Left ventricle myocardium inferior (tissue), 1 donor: ENCODE measurements around the gene FXYD5. TPM values are rescaled to one million over a fixed set of nuclear protein-coding genes. Genes with fewer than 3 reads are reported as not detected.

Source experiments
- DNase-seq: peaks from one replicate; pipeline ENCODE4 v3.0.0-alpha.2; 2020
- H3K27ac ChIP-seq: fragments of 200-600 bp; replicated peaks from 2 replicates; pipeline ENCODE4 v1.8.0; 2021
- H3K27me3 ChIP-seq: fragments of 200-600 bp; 2 replicates; pipeline ENCODE4 v1.8.0; 2021; ENCODE audit warnings: low read depth
- H3K36me3 ChIP-seq: fragments of 200-600 bp; 2 replicates; pipeline ENCODE4 v1.8.0; 2021
- H3K4me1 ChIP-seq: fragments of 200-600 bp; 2 replicates; pipeline ENCODE4 v1.8.0; 2021
- H3K4me3 ChIP-seq: fragments of 200-600 bp; 2 replicates; pipeline ENCODE4 v1.8.0; 2021; ENCODE audit warnings: mild to moderate bottlenecking, moderate library complexity
- H3K9me3 ChIP-seq: fragments of 200-600 bp; replicated peaks from 2 replicates; pipeline ENCODE4 v1.8.0; 2021
- intact Hi-C: fragments of 100-400 bp; cut with micrococcal nuclease; formaldehyde crosslinking; loops from one replicate; pipeline ENCODE4 v1.11.0; 2022
- total RNA-seq: library from RNA; stranded (reverse); fragmentation: NEBNext Ultra II Directional; extraction: Animal tissue kit (Norgen Biotek cat#: 25700); gene quantifications from one replicate; pipeline ENCODE4 v1.2.1, GENCODE V29; 2021
- TF ChIP-seq, protein P1 (sequence below): fragments of 200-600 bp; IDR thresholded peaks from 2 replicates; pipeline ENCODE4 v1.8.0; 2021; ENCODE audit warnings: antibody characterized with exemption, mild to moderate bottlenecking, borderline replicate concordance
- donor health status: DM: no; HTN: yes; CAD: no; lungs with severe emphysema.

FXYD5 gene
- total RNA-seq, 1 donor from 2014 or later = 23.4 TPM

DNA sequence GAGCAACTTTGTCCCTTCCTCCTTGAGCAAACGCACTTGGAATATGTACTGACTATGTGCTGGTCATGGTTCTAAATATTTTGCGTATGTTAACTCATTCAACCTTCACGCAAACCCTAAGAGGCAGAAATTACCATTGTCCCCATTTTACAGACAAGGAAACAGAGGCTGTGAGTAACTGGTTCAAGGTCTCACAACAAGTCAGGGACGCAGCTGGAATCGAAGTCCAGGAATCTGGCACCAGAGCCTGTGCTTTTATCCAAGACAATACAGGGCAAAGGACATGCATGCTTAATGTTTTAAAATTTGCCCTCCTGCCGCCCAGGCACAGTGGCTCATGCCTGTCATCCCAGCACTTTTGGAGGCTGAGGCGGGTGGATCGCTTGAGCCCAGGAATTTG lies 5.1 kb downstream of the FXYD5 start:
- H3K27me3 ChIP-seq = peaks cover 22% of the 10 kb centered on the region
- no peak for DNase-seq
- peaks cover 12% of the 10 kb centered on the region for H3K4me1 ChIP-seq
- TF ChIP-seq, protein P1, sequence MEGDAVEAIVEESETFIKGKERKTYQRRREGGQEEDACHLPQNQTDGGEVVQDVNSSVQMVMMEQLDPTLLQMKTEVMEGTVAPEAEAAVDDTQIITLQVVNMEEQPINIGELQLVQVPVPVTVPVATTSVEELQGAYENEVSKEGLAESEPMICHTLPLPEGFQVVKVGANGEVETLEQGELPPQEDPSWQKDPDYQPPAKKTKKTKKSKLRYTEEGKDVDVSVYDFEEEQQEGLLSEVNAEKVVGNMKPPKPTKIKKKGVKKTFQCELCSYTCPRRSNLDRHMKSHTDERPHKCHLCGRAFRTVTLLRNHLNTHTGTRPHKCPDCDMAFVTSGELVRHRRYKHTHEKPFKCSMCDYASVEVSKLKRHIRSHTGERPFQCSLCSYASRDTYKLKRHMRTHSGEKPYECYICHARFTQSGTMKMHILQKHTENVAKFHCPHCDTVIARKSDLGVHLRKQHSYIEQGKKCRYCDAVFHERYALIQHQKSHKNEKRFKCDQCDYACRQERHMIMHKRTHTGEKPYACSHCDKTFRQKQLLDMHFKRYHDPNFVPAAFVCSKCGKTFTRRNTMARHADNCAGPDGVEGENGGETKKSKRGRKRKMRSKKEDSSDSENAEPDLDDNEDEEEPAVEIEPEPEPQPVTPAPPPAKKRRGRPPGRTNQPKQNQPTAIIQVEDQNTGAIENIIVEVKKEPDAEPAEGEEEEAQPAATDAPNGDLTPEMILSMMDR = no peak
- H3K9me3 ChIP-seq = peaks cover 25% of the 10 kb centered on the region
- H3K36me3 ChIP-seq = peaks cover 63% of the 10 kb centered on the region
- H3K27ac ChIP-seq = no peak overlapping the region
- intact Hi-C loops = no loop called here
- H3K4me3 ChIP-seq = no peak overlapping the region

DNA sequence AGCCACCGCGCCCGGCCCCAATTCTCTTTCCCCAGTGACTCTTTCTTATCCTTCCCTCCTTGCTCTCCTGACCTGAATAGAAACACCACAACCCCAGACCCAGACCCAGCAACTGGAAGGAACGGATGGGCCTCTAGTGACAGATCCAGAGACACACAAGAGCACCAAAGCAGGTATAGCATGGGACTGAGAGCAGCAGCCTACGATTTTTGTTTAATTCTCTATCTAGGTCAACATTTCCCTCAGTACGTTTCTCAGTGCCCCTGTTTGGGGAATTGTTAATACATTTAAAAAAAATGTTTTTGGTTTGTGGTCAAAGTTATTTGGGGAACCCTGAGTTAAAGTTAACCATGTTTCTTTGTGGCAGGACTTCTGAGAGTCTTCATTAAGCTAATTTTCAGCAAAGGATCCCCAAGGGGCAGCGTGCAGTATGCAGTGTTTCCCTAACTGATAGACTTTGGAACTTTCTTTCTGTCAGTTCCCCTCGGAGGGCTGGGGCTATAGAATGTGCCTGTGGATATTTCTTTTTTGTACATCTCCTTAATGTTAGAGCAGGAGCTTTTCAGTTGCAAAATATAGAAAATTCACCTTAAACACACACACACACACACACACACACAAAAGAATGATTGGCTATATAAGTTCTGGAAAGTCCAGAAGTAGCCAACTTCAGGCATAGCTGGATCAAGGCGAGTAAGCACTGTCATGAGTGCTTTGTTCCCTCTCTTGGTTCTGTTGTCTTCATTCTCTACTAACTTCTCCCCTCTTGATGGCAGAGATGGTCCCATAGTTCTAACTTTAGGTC lies 6.3 kb downstream of the FXYD5 start:
- Histone ChIP-seq H3K4me1 (peaks cover under 1% of the 10 kb centered on the region), H3K4me3 (no peak overlapping the region), H3K27ac (no peak overlapping the region), H3K27me3 (peaks cover 11% of the 10 kb centered on the region), H3K36me3 (peaks cover 76% of the 10 kb centered on the region), H3K9me3 (peaks cover 37% of the 10 kb centered on the region)
- TF ChIP-seq, protein P1 = no peak
- DNase-seq = no peak
- intact Hi-C loops = no loop called here

DNA sequence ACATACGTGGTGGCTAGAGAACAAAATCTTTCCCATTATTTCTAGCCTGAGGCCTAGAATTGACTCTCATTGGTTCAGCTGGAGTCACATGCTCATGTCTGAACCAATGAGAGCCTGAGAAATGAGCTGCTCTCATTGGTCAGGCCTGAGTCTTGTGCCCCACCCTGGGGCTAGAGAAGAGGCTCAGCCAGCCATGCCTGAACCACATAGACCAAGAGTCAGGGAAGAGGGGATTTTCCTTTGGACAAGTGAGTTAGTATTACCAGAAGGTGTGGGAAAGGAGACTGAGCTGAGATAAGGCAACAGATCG lies 6.9 kb downstream of the FXYD5 start:
- H3K36me3 ChIP-seq = peaks cover 81% of the 10 kb centered on the region
- intact Hi-C loops = no loop called here
- DNase-seq = no peak

DNA sequence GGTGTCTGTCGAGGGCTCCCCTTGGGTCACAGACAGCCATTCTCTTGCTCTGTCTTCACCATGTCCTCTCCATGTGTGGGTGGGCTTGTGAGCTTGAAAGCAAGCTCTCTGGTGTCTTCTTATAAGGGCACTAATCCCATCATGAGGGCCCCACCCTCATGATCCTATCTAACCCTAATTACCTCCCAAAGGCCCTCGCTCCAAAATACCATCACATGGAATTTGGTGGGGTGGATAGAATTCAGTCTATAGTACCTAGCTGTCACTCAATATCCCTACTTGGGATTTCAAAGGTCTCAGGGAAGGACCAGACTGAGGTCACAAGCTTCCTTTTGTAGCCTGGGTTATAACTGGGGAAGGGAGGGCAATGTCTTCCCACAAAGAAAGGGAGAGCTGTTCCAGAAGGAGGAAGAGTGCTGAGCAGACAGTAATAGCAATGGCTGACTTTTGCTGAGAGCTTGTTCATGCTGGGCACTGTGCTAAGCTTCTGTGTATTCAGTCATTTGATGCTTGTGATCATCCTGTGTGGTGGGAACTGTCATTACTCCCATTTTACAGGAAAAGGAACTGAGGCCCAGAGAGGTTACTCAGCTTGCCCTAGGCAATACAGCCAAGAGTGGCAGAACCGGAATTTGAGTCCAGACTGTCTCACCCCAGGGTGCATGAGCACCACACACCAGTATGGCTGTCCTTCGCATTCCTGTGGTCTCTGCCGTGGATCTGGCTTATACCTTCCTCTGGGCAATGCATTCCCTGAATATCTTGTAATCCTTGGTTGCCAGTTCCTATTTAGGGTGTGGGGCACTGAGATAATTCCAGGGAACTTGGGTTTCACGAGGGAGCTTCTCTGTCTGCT lies 8.2 kb downstream of the FXYD5 start:
- Histone ChIP-seq H3K9me3 (peaks cover 48% of the 10 kb centered on the region), H3K27ac (no peak overlapping the region), H3K4me3 (no peak overlapping the region), H3K4me1 (no peaks in the 10 kb centered on the region), H3K27me3 (no peaks in the 10 kb centered on the region), H3K36me3 (peaks cover 89% of the 10 kb centered on the region)
- intact Hi-C loops = no loop called here
- DNase-seq = no peak
- TF ChIP-seq, protein P1 = no peak

More for the DNA sequence above, 6.9 kb downstream of the FXYD5 start:
- TF ChIP-seq, protein P1 = no peak
- H3K27ac ChIP-seq = no peak overlapping the region
- H3K4me3 ChIP-seq = no peak overlapping the region
- H3K9me3 ChIP-seq = peaks cover 43% of the 10 kb centered on the region
- H3K27me3 ChIP-seq = peaks cover 6% of the 10 kb centered on the region
- H3K4me1 ChIP-seq = no peaks in the 10 kb centered on the region

DNA sequence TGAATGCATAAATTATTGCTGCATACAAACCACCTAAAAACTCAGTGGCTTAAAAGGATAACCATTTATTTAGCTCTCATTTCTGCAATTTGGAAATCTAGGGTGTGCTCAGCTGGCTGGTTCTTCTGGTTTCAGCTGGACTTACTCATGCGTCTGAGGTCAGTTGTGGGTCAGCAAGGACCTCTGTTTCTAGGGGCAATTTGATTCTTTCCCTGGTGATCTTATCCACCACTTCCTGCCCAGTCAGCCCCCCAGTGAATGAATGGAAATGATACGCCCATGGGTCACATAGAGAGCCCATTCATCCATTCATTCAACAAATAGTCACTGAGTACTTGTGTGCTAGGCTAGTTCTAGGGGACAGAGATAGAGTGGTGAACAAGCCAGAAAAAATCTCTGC lies 9.9 kb downstream of the FXYD5 start:
- no peak overlapping the region for H3K4me3 ChIP-seq
- H3K36me3 ChIP-seq = peaks cover 74% of the 10 kb centered on the region
- H3K9me3 ChIP-seq = peaks cover 48% of the 10 kb centered on the region
- no peaks in the 10 kb centered on the region for H3K4me1 ChIP-seq
- H3K27ac ChIP-seq = no peak overlapping the region
- no peaks in the 10 kb centered on the region for H3K27me3 ChIP-seq
- no peak for DNase-seq
- intact Hi-C loops = no loop called here
- TF ChIP-seq, protein P1 = no peak
